ENCODE measurements around the gene BAG2. TPM values are rescaled to one million over a fixed set of nuclear protein-coding genes. Genes with fewer than 3 reads are reported as not detected.

The BAG2 gene
- total and polyA plus RNA-seq, 8 donors = 2.0 to 48.7 (median 5.6) TPM

DNA sequence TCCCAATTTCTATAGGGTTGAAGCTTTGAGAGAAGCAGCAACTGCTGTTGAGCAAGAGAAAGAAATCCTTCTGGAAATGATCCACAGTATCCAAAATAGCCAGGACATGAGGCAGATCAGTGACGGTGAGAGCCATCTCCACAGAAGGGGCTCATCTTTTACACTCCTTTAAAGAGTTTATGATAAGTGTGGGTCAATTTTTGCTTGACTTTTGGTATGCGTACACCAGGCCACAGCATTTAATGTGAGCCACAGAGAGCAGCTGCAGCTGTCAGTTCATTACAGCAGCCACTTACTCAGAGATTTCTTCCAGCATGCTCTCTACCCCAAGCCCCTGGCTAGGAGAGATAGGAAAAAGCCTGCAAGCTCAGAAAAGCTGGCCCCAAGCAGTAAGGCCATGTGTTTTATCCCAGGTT lies 9.9 kb downstream of the BAG2 start:
- DNase-seq = peak in 1 of 2 donors; percentile 50
- Histone ChIP-seq H3K4me3 (no peak overlapping the region), H3K9me3 (no peaks in the 10 kb centered on the region), H3K4me1 (peaks cover 0 to 35% (median 18%) of the 10 kb centered on the region in 4 donors), H3K36me3 (peaks cover 4 to 45% (median 28%) of the 10 kb centered on the region in 4 donors), H3K27ac (peak overlapping the region in 3 of 5 donors; percentile 50 to 59 (median 52)), H3K27me3 (no peaks in the 10 kb centered on the region)
- intact Hi-C loops (cut with DNase I; ENCODE audit: low total_unique reads) = no loop called here
- TF ChIP-seq, protein P1, sequence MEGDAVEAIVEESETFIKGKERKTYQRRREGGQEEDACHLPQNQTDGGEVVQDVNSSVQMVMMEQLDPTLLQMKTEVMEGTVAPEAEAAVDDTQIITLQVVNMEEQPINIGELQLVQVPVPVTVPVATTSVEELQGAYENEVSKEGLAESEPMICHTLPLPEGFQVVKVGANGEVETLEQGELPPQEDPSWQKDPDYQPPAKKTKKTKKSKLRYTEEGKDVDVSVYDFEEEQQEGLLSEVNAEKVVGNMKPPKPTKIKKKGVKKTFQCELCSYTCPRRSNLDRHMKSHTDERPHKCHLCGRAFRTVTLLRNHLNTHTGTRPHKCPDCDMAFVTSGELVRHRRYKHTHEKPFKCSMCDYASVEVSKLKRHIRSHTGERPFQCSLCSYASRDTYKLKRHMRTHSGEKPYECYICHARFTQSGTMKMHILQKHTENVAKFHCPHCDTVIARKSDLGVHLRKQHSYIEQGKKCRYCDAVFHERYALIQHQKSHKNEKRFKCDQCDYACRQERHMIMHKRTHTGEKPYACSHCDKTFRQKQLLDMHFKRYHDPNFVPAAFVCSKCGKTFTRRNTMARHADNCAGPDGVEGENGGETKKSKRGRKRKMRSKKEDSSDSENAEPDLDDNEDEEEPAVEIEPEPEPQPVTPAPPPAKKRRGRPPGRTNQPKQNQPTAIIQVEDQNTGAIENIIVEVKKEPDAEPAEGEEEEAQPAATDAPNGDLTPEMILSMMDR (IDR thresholded peaks at IDR 0.05) = no peak
- TF ChIP-seq POLR2A (IDR thresholded peaks at IDR 0.05) (no peak), EP300 (IDR thresholded peaks at IDR 0.05) (no peak), POLR2AphosphoS5 (IDR thresholded peaks at IDR 0.05) (no peak)
- WGBS, 5 donors = 65 to 86% (median 82%) methylated on average over 2 of the region's 2 CpGs

DNA sequence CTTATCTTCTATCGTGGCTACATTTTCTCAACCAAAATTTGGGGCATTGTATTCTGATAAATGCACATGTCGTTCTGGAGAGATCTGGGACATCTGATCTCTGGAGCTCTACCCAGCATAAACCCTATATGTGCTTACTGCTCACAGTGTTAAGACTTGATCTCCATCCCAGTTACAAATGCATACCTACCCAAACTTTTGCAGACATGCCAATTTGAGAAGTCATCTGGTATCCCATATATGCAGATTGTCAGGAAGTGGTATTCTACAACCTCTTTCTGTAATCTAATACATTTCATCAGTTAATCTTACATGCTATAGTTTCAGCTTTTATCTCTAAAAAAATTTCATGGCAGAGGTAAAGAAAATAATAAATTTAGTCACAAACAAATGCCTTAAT lies 11.2 kb downstream of the BAG2 start:
- Histone ChIP-seq H3K36me3 (peaks cover 4 to 51% (median 28%) of the 10 kb centered on the region in 4 donors), H3K27ac (no peak overlapping the region), H3K4me3 (no peak overlapping the region), H3K27me3 (no peaks in the 10 kb centered on the region), H3K9me3 (no peaks in the 10 kb centered on the region), H3K4me1 (peaks cover 0 to 24% (median 12%) of the 10 kb centered on the region in 4 donors)
- DNase-seq = no peak
- TF ChIP-seq, protein P1 (IDR thresholded peaks at IDR 0.05) = no peak
- TF ChIP-seq POLR2AphosphoS5 (IDR thresholded peaks at IDR 0.05) (no peak), EP300 (IDR thresholded peaks at IDR 0.05) (no peak), POLR2A (IDR thresholded peaks at IDR 0.05) (no peak)
- intact Hi-C loops (cut with DNase I; ENCODE audit: low total_unique reads) = no loop called here
- 75 to 95% (median 91%) methylated on average over 2 of the region's 2 CpGs for WGBS, 5 donors

DNA sequence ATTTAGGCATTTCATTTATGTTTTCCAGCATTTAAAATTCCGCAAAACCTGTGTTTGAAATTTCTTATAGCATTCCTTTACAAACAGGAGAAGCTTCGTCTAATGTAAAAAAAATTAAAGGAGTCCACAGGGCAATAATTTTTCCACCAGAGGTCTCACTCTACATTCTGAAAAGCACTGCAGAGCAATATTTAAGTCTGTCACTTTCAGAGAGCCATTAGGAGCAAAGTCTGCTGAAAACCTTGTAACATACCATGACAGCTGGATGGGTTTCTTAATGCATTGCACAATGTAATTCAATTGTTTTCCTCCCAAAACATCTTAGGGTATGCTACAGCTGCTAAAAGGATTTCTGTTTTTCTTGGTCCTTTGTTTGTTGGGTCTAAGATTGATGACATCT lies 18.0 kb downstream of the BAG2 start:
- TF ChIP-seq POLR2A (IDR thresholded peaks at IDR 0.05) (no peak), POLR2AphosphoS5 (IDR thresholded peaks at IDR 0.05) (no peak), EP300 (IDR thresholded peaks at IDR 0.05) (no peak)
- TF ChIP-seq, protein P1 (IDR thresholded peaks at IDR 0.05) = peak in 1 of 7 experiments; percentile 23

DNA sequence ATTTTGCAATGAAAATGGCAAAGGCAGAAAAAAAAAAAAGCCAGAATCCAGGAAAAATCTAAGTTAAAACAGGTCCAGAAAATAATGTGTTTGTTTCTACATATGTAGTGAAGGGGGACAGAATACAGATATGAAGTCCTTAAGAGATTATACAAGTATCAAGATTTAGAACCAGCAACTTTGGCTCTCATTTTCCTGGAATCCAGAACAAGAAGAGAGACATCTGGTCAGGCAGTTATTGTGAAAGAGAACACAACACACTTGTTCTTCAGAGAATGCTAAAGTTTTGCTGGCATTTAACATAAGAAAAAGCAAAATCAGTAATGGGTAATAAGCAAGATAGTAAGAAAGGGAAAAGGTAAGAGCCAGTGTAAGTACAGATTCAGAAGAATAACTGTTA lies 21.1 kb downstream of the BAG2 start:
- no peak for TF ChIP-seq EP300 (IDR thresholded peaks at IDR 0.05)
- TF ChIP-seq POLR2AphosphoS5 (IDR thresholded peaks at IDR 0.05) = no peak
- TF ChIP-seq, protein P1 (IDR thresholded peaks at IDR 0.05) = no peak
- intact Hi-C loops (cut with DNase I; ENCODE audit: low total_unique reads) = no loop called here
- peak in 1 of 2 donors; percentile 28 for DNase-seq
- Histone ChIP-seq H3K4me3 (no peak overlapping the region), H3K36me3 (peaks cover 0 to 20% (median 5%) of the 10 kb centered on the region in 4 donors), H3K4me1 (no peaks in the 10 kb centered on the region), H3K27me3 (no peaks in the 10 kb centered on the region), H3K9me3 (no peaks in the 10 kb centered on the region), H3K27ac (peak overlapping the region in 2 of 5 donors; percentile 27 to 44)

More for the DNA sequence above, 18.0 kb downstream of the BAG2 start:
- H3K4me3 ChIP-seq = no peak overlapping the region
- peak in 1 of 2 donors; percentile 48 for DNase-seq
- H3K27me3 ChIP-seq = no peaks in the 10 kb centered on the region
- no peaks in the 10 kb centered on the region for H3K4me1 ChIP-seq
- 58 to 72% (median 64%) methylated on average over 2 of the region's 2 CpGs for WGBS, 5 donors
- intact Hi-C loops (cut with DNase I; ENCODE audit: low total_unique reads) = no loop called here
- H3K9me3 ChIP-seq = no peaks in the 10 kb centered on the region
- H3K36me3 ChIP-seq = peaks cover 0 to 22% (median 10%) of the 10 kb centered on the region in 4 donors
- H3K27ac ChIP-seq = no peak overlapping the region
